Measurements from ENCODE around the gene QSER1. TPM values are rescaled to one million over a fixed set of nuclear protein-coding genes. Genes with fewer than 3 reads are reported as not detected.
"Not testable (repeated sequence)": the region's sequence is repeated elsewhere in the genome, so short reads cannot be mapped to it uniquely, and the experiment has no call there.

Gene QSER1
- total and polyA plus RNA-seq, 9 of the 15 experiments (the other 6 are each of a cell fraction or from before 2014, with no cell fraction given), result 5.8 to 33.6 (median 22.3) TPM

GRCh38 chr11:32886180-32886579, 6.4 kb upstream of the QSER1 start:
- Histone ChIP-seq H3K4me2 (ENCODE audit: insufficient read depth, low read length) (no peak overlapping the region), H3K36me3 (ENCODE audit: control insufficient read depth, insufficient read depth, low read length) (no peaks in the 10 kb centered on the region), H3K9ac (ENCODE audit: insufficient read depth in 1 of 2, low read depth in 2 of 2, low read length in 2 of 2) (no peak overlapping the region), H2AFZ (ENCODE audit: low read depth, low read length) (no peak overlapping the region), H4K20me1 (replicated peaks; ENCODE audit: control insufficient read depth, insufficient read depth, low read length) (no peaks in the 10 kb centered on the region), H3K9me1 (ENCODE audit: control insufficient read depth, insufficient read depth, low read length) (no peaks in the 10 kb centered on the region), H3K27me3 (ENCODE audit: control insufficient read depth in 2 of 2, insufficient read depth in 2 of 2, low read length in 2 of 2) (peaks cover 0 to 4% of the 10 kb centered on the region in 2 experiments; a peak in 2 of 5 replicates), H3K27ac (ENCODE audit: extremely low read depth, low read depth, low read length) (no peak overlapping the region), H3K4me1 (replicated peaks in 1 of 2; ENCODE audit: control insufficient read depth in 2 of 2, insufficient read depth in 2 of 2, low read length in 2 of 2) (peaks cover 0 to 4% of the 10 kb centered on the region in 2 experiments; a peak in 2 of 5 replicates), H3K79me2 (ENCODE audit: control insufficient read depth, insufficient read depth, low read length) (0 out of 3 replicates have a peak, but pooled peaks cover under 1% of the 10 kb centered on the region), H3K9me3 (replicated peaks; ENCODE audit: control insufficient read depth, insufficient read depth, low read depth, low read length) (no peaks in the 10 kb centered on the region), H3K4me3 (no peak overlapping the region)
- in situ Hi-C loops (cut with MboI), result no loop called here
- DNase-seq (ENCODE audit: extremely low read depth in 1 of 4, low spot score in 3 of 4) (no peak), FAIRE-seq (no peak), ATAC-seq (no peak)
- WGBS (ENCODE audit: insufficient coverage, low coverage, missing lambda C conversion rate), result 20% methylated on average over 3 of the region's 3 CpGs
- no TSS peak for BruUV-seq (replicated peaks)
- ChIA-PET POLR2A (interaction anchor here (0.6 to 1.4 kb wide), 2 partner anchors 9 to 875 kb away, joined by 3 to 4 read pairs; no protein-coding TSS in a partner anchor), CTCF (ENCODE audit: low intra/inter-chr PET ratio) (no interaction called here)
- TF ChIP-seq LEF1 (IDR thresholded peaks at IDR 0.05), result no peak
- 0 out of 2 replicates have a peak, but pooled peaks have one; percentile 50 for TF ChIP-seq CEBPG (CRISPR knock-in tag; IDR thresholded peaks at IDR 0.05)
- peak in 1 of 2 experiments; percentile 80; a peak in 2 of 4 replicates for TF ChIP-seq CEBPG (tag; conservative IDR thresholded peaks at IDR 0.05 in 1 of 2, IDR thresholded peaks at IDR 0.05 in 1 of 2)
- no peak for TF ChIP-seq ZNF316 (IDR thresholded peaks at IDR 0.05)
- intact Hi-C loops (cut with micrococcal nuclease), result loop anchor here (10.0 kb wide), 1 partner anchor 79 kb away; no protein-coding TSS in a partner anchor

GRCh38 chr11:32887707-32888383, 4.8 kb upstream of the QSER1 start:
- ATAC-seq; H3K27ac ChIP-seq (ENCODE audit: extremely low read depth, low read depth, low read length); in situ Hi-C loops (cut with MboI); H3K9me3 ChIP-seq (replicated peaks; ENCODE audit: control insufficient read depth, insufficient read depth, low read depth, low read length); H3K36me3 ChIP-seq (ENCODE audit: control insufficient read depth, insufficient read depth, low read length); H3K27me3 ChIP-seq (ENCODE audit: control insufficient read depth in 2 of 2, insufficient read depth in 2 of 2, low read length in 2 of 2); FAIRE-seq; DNase-seq (ENCODE audit: extremely low read depth in 1 of 4, low spot score in 3 of 4); BruUV-seq (replicated peaks); H3K9ac ChIP-seq (ENCODE audit: insufficient read depth in 1 of 2, low read depth in 2 of 2, low read length in 2 of 2); H3K9me1 ChIP-seq (ENCODE audit: control insufficient read depth, insufficient read depth, low read length); POLR2A ChIA-PET; H4K20me1 ChIP-seq (replicated peaks; ENCODE audit: control insufficient read depth, insufficient read depth, low read length); H3K4me2 ChIP-seq (ENCODE audit: insufficient read depth, low read length); H2AFZ ChIP-seq (ENCODE audit: low read depth, low read length); H3K4me3 ChIP-seq; CTCF ChIA-PET (ENCODE audit: low intra/inter-chr PET ratio): not testable (repeated sequence)
- Histone ChIP-seq H3K79me2 (ENCODE audit: control insufficient read depth, insufficient read depth, low read length) (peaks cover 12% of the 10 kb centered on the region; the same call in 1 of the 3 replicates), H3K4me1 (replicated peaks in 1 of 2; ENCODE audit: control insufficient read depth in 2 of 2, insufficient read depth in 2 of 2, low read length in 2 of 2) (peaks cover 3 to 10% of the 10 kb centered on the region in 2 experiments; a peak in 3 of 5 replicates)
- WGBS (ENCODE audit: insufficient coverage, low coverage, missing lambda C conversion rate), result 64% methylated on average over 16 of the region's 20 CpGs
- intact Hi-C loops (cut with micrococcal nuclease), result loop anchor here (10.0 kb wide), 1 partner anchor 77 kb away; no protein-coding TSS in a partner anchor
- TF ChIP-seq RBM25 (IDR thresholded peaks at IDR 0.05; ENCODE audit: low read depth, low read length, severe bottlenecking), result peak; percentile 34
- TF ChIP-seq NFYB (IDR thresholded peaks at IDR 0.05; ENCODE audit: extremely low read depth, insufficient read length), result peak; percentile 52
